SU-DHL-6 (cell line): ENCODE measurements around the gene DENND5A.
"Not testable (repeated sequence)": the region's sequence is repeated elsewhere in the genome, so short reads cannot be mapped to it uniquely, and the experiment has no call there.

ENCODE experiments used
- H2AFZ ChIP-seq: fragments of 200-600 bp; sonication (generic); 2 replicates; pipeline ENCODE4 v1.6.1; 2014; ENCODE audit warnings: low read depth, mild to moderate bottlenecking, moderate library complexity, mixed read lengths, antibody characterized with exemption, low read length; ENCODE audit not compliant: severe bottlenecking
- H3F3A ChIP-seq: fragments of 200-600 bp; shearing (Covaris generic); 2 replicates; pipeline ENCODE4 v1.6.0; 2016; ENCODE audit warnings: antibody characterized with exemption, mild to moderate bottlenecking; ENCODE audit not compliant: insufficient read depth
- H3K27ac ChIP-seq: fragments of 200-600 bp; sonication (generic); 2 replicates; pipeline ENCODE4 v1.5.1; 2016; ENCODE audit warnings: low read depth, mild to moderate bottlenecking, low read length, moderate library complexity, mixed read lengths
- H3K27me3 ChIP-seq: fragments of 200-600 bp; sonication (generic), shearing (Covaris generic); 2 replicates; pipeline ENCODE4 v1.6.0; 2014; ENCODE audit warnings: mild to moderate bottlenecking, low read length
- H3K36me3 ChIP-seq: fragments of 200-600 bp; sonication (generic); 2 replicates; pipeline ENCODE4 v1.6.1; 2014; ENCODE audit warnings: mild to moderate bottlenecking, low read length, mixed read lengths
- H3K4me2 ChIP-seq: fragments of 300-600, 200-600 bp; shearing (Covaris generic), sonication (generic); 2 replicates; pipeline ENCODE4 v1.6.0; 2014; ENCODE audit warnings: low read length, low read depth, mild to moderate bottlenecking; ENCODE audit not compliant: poor library complexity, severe bottlenecking
- H3K4me3 ChIP-seq: fragments of 200-600 bp; sonication (generic); 2 replicates; pipeline ENCODE4 v1.5.1; 2014; ENCODE audit warnings: antibody characterized with exemption, low read length, mild to moderate bottlenecking, mixed read lengths; ENCODE audit not compliant: insufficient read depth, poor library complexity, severe bottlenecking
- H3K79me2 ChIP-seq: fragments of 200-600 bp; sonication (generic); 2 replicates; pipeline ENCODE4 v1.6.1; 2014; ENCODE audit warnings: mild to moderate bottlenecking, low read length, moderate library complexity; ENCODE audit not compliant: insufficient read depth
- H3K9ac ChIP-seq: fragments of 200-600 bp; sonication (generic); 2 replicates; pipeline ENCODE4 v1.7.0; 2014; ENCODE audit warnings: mild to moderate bottlenecking, low read length
- H3K9me2 ChIP-seq: fragments of 200-600 bp; sonication (generic); replicated peaks from 2 replicates; pipeline ENCODE4 v1.6.1; 2014; ENCODE audit warnings: low read length; ENCODE audit not compliant: insufficient read depth
- H3K9me3 ChIP-seq: fragments of 200-600 bp; sonication (generic); 2 replicates; pipeline ENCODE4 v1.6.1; 2014; ENCODE audit warnings: low read length, mixed read lengths; ENCODE audit not compliant: insufficient read depth
- H4K20me1 ChIP-seq: fragments of 200-600 bp; sonication (generic); 2 replicates; pipeline ENCODE4 v1.6.1; 2014; ENCODE audit warnings: low read depth, mild to moderate bottlenecking, antibody characterized with exemption, low read length, moderate library complexity, mixed read lengths
- EZH2phosphoT487 ChIP-seq: fragments of 200-600 bp; sonication (generic), shearing (Covaris generic); conservative IDR thresholded peaks from 2 replicates; pipeline ENCODE4 v1.6.1; 2018; ENCODE audit warnings: mild to moderate bottlenecking, antibody characterized with exemption, low read length, moderate library complexity, mixed read lengths
- TF ChIP-seq, protein P1 (sequence below): fragments of 200-600 bp; sonication (generic); IDR thresholded peaks from one replicate; pipeline ENCODE4 v1.5.1; 2017; ENCODE audit warnings: antibody characterized with exemption, mild to moderate bottlenecking, low read length, moderate library complexity; ENCODE audit not compliant: insufficient read depth, poor library complexity, severe bottlenecking

Gene DENND5A

DNA sequence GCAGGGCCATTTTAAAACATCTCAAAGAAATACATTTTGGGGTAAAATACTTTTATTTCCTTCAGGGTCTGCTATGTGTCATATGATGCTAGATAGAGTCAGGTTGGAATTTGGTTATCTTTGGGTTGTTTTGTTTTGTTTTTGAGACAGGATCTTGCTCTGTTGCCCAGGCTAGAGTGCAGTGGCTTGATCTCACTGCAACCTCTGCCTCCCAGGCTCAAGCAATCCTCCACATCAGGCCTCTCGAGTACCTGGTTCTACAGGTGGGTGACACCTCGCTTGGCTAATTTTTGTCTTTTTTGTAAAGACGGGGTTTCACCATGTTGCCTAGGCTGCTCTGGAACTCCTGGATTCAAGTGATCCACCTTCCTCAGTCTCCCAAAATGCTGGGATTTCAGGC, 17.3 kb downstream of the DENND5A start:
- no peaks in the 10 kb centered on the region for H3K27me3 ChIP-seq

GRCh38 chr11:9236242-9236641, 28.9 kb downstream of the DENND5A start:
- H2AFZ ChIP-seq, H3K27me3 ChIP-seq, H3K27ac ChIP-seq, H3K9ac ChIP-seq, H3K9me3 ChIP-seq, H3F3A ChIP-seq, H3K36me3 ChIP-seq, H3K79me2 ChIP-seq, H3K4me2 ChIP-seq, H3K4me3 ChIP-seq, H3K9me2 ChIP-seq, H4K20me1 ChIP-seq: not testable (repeated sequence)

More for the DNA sequence above, 17.3 kb downstream of the DENND5A start:
- H2AFZ ChIP-seq = no peak overlapping the region
- no peak overlapping the region for H3K4me2 ChIP-seq
- TF ChIP-seq, protein P1, sequence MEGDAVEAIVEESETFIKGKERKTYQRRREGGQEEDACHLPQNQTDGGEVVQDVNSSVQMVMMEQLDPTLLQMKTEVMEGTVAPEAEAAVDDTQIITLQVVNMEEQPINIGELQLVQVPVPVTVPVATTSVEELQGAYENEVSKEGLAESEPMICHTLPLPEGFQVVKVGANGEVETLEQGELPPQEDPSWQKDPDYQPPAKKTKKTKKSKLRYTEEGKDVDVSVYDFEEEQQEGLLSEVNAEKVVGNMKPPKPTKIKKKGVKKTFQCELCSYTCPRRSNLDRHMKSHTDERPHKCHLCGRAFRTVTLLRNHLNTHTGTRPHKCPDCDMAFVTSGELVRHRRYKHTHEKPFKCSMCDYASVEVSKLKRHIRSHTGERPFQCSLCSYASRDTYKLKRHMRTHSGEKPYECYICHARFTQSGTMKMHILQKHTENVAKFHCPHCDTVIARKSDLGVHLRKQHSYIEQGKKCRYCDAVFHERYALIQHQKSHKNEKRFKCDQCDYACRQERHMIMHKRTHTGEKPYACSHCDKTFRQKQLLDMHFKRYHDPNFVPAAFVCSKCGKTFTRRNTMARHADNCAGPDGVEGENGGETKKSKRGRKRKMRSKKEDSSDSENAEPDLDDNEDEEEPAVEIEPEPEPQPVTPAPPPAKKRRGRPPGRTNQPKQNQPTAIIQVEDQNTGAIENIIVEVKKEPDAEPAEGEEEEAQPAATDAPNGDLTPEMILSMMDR = no peak
- TF ChIP-seq EZH2phosphoT487 = no peak
- H3K9me2 ChIP-seq = no peaks in the 10 kb centered on the region
- H4K20me1 ChIP-seq = peaks cover 14% of the 10 kb centered on the region; the same call in 1 of the 2 replicates
- H3F3A ChIP-seq = no peaks in the 10 kb centered on the region
- no peak overlapping the region for H3K4me3 ChIP-seq
- H3K9ac ChIP-seq = no peak overlapping the region
- H3K36me3 ChIP-seq = no peaks in the 10 kb centered on the region
- H3K27ac ChIP-seq = no peak overlapping the region
- no peaks in the 10 kb centered on the region for H3K79me2 ChIP-seq
- no peaks in the 10 kb centered on the region for H3K9me3 ChIP-seq

GRCh38 chr11:9232482-9232881, 32.7 kb downstream of the DENND5A start:
- TF ChIP-seq, protein P1 = no peak
- no peak for TF ChIP-seq EZH2phosphoT487
- no peak overlapping the region for H3K4me3 ChIP-seq

GRCh38 chr11:9231848-9232177, 33.3 kb downstream of the DENND5A start:
- H3K79me2 ChIP-seq = no peaks in the 10 kb centered on the region
- peaks cover 4% of the 10 kb centered on the region; the same call in 1 of the 2 replicates for H4K20me1 ChIP-seq
- no peak overlapping the region for H3K4me3 ChIP-seq
- no peak overlapping the region for H3K9ac ChIP-seq
- TF ChIP-seq, protein P1 = no peak
- no peak for TF ChIP-seq EZH2phosphoT487
- H3K9me2 ChIP-seq = no peaks in the 10 kb centered on the region
- H3K36me3 ChIP-seq = no peaks in the 10 kb centered on the region
- H2AFZ ChIP-seq = no peak overlapping the region
- H3K27me3 ChIP-seq = no peaks in the 10 kb centered on the region
- no peak overlapping the region for H3K4me2 ChIP-seq
- H3K9me3 ChIP-seq = no peaks in the 10 kb centered on the region
- no peak overlapping the region for H3K27ac ChIP-seq
- no peaks in the 10 kb centered on the region for H3F3A ChIP-seq

More at GRCh38 chr11:9232482-9232881, 32.7 kb downstream of the DENND5A start:
- H3K9me3 ChIP-seq = no peaks in the 10 kb centered on the region
- no peaks in the 10 kb centered on the region for H3K9me2 ChIP-seq
- no peak overlapping the region for H3K9ac ChIP-seq
- no peak overlapping the region for H2AFZ ChIP-seq
- no peak overlapping the region for H3K4me2 ChIP-seq
- H3K27me3 ChIP-seq = no peaks in the 10 kb centered on the region
- 0 out of 2 replicates have a peak, but pooled peaks cover under 1% of the 10 kb centered on the region for H4K20me1 ChIP-seq
- no peaks in the 10 kb centered on the region for H3K36me3 ChIP-seq
- no peaks in the 10 kb centered on the region for H3K79me2 ChIP-seq
- no peaks in the 10 kb centered on the region for H3F3A ChIP-seq
- no peak overlapping the region for H3K27ac ChIP-seq
